ENCODE results near the gene ZNF609. TPM values are rescaled to one million over a fixed set of nuclear protein-coding genes. Genes with fewer than 3 reads are reported as not detected.
"Not testable (repeated sequence)": the region's sequence is repeated elsewhere in the genome, so short reads cannot be mapped to it uniquely, and the experiment has no call there.

Gene ZNF609
- total RNA-seq, 4 donors from 2014 or later, result 25.2 to 45.5 (median 32.6) TPM

GRCh38 chr15:64604319-64604718, 143.9 kb downstream of the ZNF609 start:
- TF ChIP-seq CTCF (IDR thresholded peaks at IDR 0.05) (no peak), POLR2A (IDR thresholded peaks at IDR 0.05) (no peak)
- intact Hi-C loops (cut with DNase I), result no loop called here
- Histone ChIP-seq H3K27ac (no peak overlapping the region), H3K36me3 (no peaks in the 10 kb centered on the region), H3K27me3 (no peaks in the 10 kb centered on the region), H3K4me1 (peaks cover 24 to 26% of the 10 kb centered on the region in 2 donors), H3K4me3 (replicated peaks in 1 of 3) (no peak overlapping the region), H3K9me3 (no peaks in the 10 kb centered on the region)
- no peak for DNase-seq

GRCh38 chr15:64607416-64607815, 147.0 kb downstream of the ZNF609 start:
- H3K27me3 ChIP-seq; intact Hi-C loops (cut with DNase I); H3K27ac ChIP-seq; H3K4me1 ChIP-seq; H3K9me3 ChIP-seq; H3K4me3 ChIP-seq (replicated peaks in 1 of 3); DNase-seq; H3K36me3 ChIP-seq: not testable (repeated sequence)
- 93% methylated on average over 6 of the region's 6 CpGs for WGBS, 2 donors

GRCh38 chr15:64610257-64610919, 150.0 kb downstream of the ZNF609 start:
- peaks cover 0 to 5% of the 10 kb centered on the region in 2 donors for H3K4me1 ChIP-seq
- H3K36me3 ChIP-seq, result no peaks in the 10 kb centered on the region
- no peaks in the 10 kb centered on the region for H3K9me3 ChIP-seq
- intact Hi-C loops (cut with DNase I), result no loop called here
- DNase-seq, result no peak
- no peak overlapping the region for H3K4me3 ChIP-seq (replicated peaks in 1 of 3)
- no peak overlapping the region for H3K27ac ChIP-seq
- TF ChIP-seq CTCF (IDR thresholded peaks at IDR 0.05) (no peak), POLR2A (IDR thresholded peaks at IDR 0.05) (no peak)
- 74 to 76% methylated on average over 7 of the region's 7 CpGs for WGBS, 2 donors
- H3K27me3 ChIP-seq, result no peaks in the 10 kb centered on the region

- TF ChIP-seq CTCF (IDR thresholded peaks at IDR 0.05), result no peak
- TF ChIP-seq POLR2A (IDR thresholded peaks at IDR 0.05), result no peak
- Histone ChIP-seq H3K4me3 (replicated peaks in 1 of 3) (no peak overlapping the region), H3K27ac (no peak overlapping the region), H3K4me1 (peaks cover 0 to 5% of the 10 kb centered on the region in 2 donors), H3K27me3 (no peaks in the 10 kb centered on the region), H3K9me3 (no peaks in the 10 kb centered on the region), H3K36me3 (no peaks in the 10 kb centered on the region)
- intact Hi-C loops (cut with DNase I), result no loop called here
- DNase-seq, result no peak
Observed at GRCh38 chr15:64611085-64611725, 150.8 kb downstream of the ZNF609 start.

- TF ChIP-seq POLR2A (IDR thresholded peaks at IDR 0.05) (no peak), CTCF (IDR thresholded peaks at IDR 0.05) (no peak)
- peaks cover 7 to 17% of the 10 kb centered on the region in 2 donors for H3K4me1 ChIP-seq
- H3K27ac ChIP-seq, result no peak overlapping the region
- 95 to 98% methylated on average over 5 of the region's 5 CpGs for WGBS, 2 donors
- H3K27me3 ChIP-seq, result no peaks in the 10 kb centered on the region
- H3K36me3 ChIP-seq, result no peaks in the 10 kb centered on the region
- no peak overlapping the region for H3K4me3 ChIP-seq (replicated peaks in 1 of 3)
- DNase-seq, result no peak
- intact Hi-C loops (cut with DNase I), result no loop called here
- H3K9me3 ChIP-seq, result no peaks in the 10 kb centered on the region
Observed at GRCh38 chr15:64614519-64614918, 154.1 kb downstream of the ZNF609 start.
